GM04503 (cell line): ENCODE data around the gene ACSM3.
A peak's percentile ranks its signal among the peaks of the same experiment; 100 is the strongest.

Experiments
- DNase-seq: peaks from one replicate; pipeline ENCODE4 v3.0.0-alpha.2; 2012; ENCODE audit warnings: low read depth

The ACSM3 gene

DNA sequence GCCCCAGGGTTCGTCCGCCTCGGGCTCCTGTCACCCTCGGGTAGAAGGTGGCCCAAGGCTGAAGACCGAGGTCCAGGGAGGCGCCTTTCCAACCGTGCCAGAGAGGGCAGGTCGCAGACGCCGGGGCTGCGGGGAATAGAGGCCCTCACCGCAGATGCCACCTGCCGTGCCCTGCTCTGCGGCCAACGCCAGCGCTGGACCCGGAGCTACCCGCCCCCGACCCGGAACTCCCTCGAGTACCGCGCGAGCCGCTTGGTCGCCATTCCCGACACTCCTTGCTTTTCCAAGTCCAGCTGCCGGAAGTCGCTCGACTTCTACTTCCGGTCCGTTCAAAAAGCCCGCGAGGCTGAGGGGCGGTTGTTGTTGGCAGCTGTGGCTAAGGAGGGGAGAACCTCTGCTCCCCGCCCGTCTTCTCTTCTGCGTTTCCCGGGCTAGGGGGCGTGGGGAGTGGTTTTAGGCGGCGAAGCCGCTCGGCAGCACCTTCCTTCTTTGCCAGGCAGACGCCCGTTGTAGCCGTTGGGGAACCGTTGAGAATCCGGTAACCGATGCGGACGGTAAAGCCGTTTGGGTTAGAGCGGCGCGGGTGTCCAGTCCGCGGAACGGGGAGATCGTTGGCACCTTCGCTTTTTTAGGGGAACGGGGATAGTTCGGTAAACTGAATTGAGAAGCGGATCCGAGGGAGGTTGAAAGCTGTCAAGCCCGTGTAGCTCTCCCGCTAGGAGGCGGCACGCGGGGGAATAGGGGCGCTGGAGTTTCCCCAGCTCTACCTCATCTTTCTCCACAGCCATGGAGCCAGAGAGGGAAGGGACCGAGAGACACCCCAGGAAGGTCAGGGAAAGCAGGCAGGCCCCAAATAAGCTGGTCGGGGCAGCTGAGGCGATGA lies 42.6 kb downstream of the ACSM3 start, which contains the start of the genes ERI2 and REXO5:
TSS of gene ERI2 (minus strand) at position 305 of the 883 bp plus-strand sequence. CDS start at position 263, 42 bp downstream.
TSS of gene REXO5 (plus strand) at position 360 of the 883 bp plus-strand sequence. CDS start at position 787, 427 bp downstream.
- peak; percentile 80 for DNase-seq

DNA sequence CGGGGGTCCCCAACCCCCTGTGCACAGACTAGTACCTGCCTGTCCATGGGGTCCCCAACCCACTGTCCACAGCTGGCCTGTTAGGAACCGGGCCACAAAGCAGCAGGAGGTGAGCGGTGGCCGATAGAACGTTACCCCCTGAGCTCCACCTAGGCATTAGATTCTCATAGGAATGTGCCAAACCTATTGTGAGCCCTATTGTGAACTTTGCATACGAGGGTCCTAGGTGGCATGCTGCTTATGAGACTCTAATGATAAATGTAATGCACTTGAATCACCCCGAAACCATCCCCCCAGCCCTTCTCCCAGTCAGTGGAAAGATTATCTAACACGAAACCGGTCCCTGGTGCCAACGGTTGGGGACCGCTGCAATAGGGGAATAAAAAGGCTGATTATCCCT lies 44.0 kb downstream of the ACSM3 start:
- DNase-seq = no peak

DNA sequence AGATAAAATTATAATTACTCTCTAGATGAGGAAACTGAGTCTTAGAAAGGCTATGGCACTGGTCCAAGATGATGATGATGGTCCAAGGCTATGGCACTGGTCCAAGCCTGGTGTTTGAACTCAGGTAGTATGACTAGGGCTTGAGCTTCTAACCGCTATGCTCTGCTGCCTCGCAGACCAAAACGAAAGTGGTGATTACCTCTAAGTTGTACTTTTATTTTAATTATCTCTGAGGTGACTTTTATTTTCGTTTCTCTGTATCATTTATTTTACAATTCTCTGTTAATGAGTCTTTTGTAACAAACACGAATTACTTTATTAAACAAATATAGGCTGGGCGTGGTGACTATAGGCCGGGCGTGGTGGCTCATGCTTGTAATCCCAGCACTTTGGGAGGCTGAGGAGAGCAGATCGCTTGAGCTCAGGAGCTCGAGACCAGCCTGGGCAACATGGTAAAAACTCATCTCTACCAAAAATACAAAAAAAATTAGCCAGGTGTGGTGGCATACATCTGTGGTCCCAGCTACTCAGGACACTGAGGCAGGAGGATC lies 48.1 kb downstream of the ACSM3 start:
- DNase-seq = no peak

DNA sequence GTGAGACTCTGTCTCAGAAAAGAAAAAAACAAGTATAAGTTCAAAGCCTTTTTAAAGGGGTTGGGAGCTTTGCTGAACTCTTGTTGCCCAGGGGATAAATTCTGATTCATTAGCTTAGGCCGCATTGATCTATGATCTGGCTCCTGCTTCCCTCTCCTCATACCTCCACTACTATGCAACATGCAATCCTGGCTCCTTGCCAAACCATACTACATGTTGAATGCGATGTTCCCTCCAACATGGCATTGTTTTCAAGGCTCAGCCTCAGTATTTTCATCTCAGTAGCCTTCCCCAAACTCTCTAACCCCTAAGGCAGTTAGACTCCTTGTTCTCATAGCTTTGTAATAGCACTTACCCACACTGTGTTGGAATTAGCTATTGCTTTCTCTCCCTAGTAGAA lies 48.7 kb downstream of the ACSM3 start:
- DNase-seq = no peak

DNA sequence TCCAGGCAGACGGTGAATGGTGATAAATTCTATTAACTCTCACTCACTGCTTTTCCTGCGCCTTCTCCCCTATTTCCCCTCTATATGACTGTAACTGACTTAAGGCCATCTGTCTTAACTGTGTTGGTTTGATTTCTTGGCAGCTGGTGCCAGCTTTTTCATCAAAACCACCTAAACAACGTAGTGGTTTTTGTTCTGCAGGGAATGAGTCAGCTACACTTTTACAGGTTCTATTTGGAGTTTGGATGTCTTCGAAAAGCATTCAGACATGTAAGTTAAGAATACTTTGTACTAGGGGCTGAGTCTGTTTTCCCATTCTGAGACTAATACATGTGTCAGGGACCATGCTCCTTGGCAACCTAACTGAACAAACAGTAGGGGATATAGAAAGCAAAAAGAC lies 51.0 kb downstream of the ACSM3 start:
- no peak for DNase-seq

DNA sequence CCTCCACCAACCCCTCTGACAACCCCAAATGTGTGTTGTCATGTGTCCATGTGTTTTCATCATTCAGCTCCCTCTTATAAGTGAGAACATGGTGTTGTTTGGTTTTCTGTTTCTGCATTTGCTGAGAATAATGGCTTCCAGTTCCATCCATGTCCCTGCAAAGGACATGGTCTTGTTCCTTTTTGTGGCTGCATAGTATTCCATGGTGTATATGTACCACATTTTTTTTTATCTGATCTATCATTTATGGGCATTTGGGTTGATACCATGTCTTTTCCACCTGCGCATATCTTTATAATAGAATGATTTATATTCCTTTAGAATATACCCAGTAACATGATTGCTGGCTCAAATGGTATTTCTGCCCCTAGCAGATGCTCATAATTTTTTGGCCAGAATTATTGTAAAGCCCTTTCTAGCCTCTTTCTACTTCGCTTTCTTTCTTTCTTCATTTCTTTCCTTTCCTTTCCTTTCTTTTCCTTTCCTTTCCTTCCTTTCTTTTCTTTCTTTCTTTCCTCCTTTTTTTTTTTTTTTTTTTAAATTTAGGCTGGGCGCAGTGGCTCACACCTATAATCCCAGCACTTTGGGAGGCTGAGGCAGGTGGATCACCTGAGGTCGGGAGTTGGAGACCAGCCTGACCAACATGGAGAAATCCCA lies 55.2 kb downstream of the ACSM3 start:
- no peak for DNase-seq

DNA sequence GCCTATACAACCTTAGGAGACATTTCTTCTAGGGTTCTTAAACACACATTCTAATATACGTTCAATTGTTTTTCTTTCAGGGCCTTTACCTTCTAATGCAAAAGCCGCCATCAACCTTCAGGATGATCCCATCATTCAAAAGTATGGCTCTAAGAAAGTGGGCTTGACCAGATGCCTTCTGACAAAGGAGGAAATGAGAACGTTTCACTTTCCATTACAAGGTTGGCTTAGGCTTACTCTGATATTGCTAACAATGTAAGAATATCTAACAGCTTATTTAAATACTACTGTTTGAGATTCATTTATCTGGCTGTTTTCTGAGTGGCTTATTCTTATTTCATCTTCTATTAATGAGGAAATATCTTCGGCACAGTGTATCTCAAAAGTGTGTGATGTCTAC lies 57.9 kb downstream of the ACSM3 start:
- no peak for DNase-seq

DNA sequence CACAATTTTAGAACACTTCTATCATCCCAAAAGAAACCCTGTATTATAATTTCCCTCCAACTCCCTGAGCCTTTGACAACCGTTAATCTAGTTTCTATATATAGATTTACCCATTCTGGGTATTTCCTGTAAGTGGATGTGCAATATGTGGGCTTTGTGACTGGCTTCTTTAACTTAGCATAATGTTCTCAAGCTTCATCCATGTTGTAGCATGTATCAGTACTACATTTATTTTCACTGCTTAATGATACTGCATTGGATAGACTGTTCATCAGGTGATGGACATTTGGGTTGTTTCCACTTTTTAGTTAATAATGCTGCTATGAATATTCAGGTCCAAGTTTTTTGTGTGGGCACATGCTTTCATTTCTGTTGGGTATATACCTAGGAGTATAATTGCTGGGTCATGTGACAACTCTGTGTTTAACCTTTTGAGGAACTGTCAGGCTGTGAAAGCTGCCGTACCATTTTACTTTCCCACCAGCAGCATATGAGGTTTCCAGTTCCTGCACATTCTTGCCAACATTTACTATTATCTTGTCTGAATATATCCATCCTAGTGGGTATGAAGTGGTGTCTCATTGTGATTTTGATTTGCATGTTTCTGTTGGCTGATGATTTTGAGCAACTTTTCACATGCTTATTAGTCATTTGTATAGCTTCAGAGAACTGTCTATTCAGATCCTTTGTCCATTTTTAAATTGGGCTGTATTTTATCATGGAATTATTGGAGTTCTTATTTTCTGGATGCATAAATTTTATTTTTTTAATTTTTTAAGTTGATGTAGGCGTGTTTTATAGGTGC lies 58.9 kb downstream of the ACSM3 start:
- DNase-seq = no peak

DNA sequence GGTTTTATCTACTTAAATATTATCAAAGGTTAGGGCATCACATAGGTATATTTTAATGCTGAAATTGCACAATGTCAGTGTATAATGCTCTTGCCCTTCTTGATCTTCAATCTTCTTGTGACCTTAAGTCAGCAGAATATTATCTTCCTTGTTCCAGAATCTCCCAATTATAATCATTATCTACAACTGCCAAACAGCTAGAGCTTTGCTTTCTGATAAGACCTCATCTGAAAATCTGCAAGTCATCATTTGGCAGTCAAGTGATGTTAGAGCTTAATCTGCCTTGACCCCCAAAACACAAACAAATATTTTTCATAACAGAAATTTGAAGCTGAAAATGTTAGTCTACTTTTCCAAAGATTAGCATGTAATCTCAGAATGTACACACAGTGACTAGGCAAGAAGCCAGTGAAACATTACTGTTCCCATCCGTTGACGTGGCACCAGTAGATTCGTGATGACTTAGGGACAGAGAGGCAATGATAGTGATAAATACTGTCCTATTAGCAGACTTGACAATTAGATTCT lies 62.3 kb downstream of the ACSM3 start:
- DNase-seq = no peak

DNA sequence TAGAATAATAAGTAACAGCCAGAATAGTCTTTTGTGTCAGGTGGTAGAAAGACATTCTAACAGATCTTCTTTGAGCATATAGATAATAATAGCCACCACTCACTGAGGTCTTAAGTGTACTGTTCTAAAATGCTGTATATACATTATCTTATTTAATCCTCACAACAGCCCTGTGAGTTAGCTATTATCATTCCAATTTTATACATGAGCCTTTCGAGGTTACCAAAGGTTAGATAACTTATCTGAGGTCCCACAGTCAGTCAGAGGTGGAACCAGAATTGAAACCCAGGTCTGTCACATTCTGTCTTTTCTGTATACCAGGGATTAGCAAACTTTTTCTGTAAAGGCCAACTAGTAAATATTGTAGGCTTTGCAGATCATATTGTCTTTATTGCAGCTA lies 65.7 kb downstream of the ACSM3 start:
- DNase-seq = no peak

DNA sequence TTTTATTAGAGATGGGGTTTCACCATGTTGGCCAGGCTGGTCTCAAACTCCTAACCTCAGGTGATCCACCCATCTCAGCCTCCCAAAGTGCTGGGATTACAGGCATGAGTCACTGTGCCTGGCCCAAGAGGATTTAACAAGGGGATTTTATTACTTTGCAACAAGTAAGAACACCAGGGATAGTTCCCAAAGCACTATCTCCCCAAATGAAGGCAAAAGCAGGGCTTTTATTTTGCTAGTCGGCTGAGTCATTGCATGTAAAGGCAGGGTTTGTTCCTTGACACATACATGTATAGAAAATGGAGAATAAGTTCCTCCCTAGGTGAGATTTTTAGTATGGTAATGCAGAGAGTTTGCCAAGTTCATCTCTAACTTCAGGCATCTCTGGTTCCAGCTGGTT lies 66.6 kb downstream of the ACSM3 start:
- DNase-seq = no peak

DNA sequence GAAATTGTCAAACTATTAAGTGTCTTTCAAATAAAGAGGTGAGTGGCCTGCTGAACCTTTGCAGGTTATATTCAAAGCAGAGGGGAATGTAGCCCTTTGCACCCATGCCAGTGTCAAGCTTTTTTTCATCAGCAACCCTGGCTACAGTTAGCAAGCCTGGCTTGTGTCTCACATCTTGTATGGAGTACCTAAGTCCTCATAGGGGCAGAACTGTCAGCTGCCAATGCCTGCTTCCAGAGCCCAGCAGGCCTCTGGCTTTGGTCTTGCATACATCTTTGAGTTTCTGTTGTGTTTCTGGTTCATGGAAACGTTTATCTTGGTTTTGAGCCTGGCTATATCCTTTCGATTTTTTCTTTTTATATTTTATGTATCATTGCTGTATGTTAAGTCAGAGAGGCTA lies 69.3 kb downstream of the ACSM3 start:
- DNase-seq = no peak

DNA sequence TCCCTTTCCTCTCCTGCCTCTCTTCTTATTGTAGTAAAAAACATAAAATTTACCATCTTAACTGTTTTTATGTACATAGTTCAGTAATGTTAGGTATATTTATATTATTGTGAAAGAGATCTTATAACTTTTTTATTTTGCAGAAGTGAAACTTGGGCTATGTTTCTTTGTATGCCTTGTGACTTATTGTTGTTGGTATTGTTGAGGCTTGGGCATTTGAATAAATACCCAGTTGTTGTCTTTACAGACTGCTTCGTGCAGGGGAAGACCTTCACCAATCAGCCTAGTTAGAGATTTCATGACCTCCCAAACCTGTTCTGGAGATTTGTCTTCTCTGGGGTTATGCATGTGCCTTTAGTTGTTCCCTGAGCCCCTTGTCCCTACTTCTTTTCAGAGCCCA lies 74.4 kb downstream of the ACSM3 start:
- no peak for DNase-seq

DNA sequence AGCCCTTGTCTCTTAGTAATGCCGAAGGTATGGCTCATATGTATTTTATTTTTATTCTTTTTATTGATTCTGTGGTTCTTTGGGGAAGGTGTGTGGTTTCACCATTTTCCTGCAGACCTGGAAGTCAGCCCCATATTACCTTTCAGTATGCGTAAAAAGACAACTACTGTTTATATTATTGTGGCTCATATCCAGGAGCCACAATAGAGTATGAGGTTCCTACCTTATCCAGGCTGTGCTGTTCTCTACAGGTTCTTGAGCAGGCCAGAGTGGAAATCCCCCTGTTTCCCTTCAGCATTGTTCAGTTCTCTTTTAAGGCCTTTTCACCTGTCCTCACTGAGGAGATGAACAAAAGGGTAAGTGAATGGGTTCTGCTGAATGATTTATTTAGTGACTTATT lies 75.7 kb downstream of the ACSM3 start:
- DNase-seq = no peak

DNA sequence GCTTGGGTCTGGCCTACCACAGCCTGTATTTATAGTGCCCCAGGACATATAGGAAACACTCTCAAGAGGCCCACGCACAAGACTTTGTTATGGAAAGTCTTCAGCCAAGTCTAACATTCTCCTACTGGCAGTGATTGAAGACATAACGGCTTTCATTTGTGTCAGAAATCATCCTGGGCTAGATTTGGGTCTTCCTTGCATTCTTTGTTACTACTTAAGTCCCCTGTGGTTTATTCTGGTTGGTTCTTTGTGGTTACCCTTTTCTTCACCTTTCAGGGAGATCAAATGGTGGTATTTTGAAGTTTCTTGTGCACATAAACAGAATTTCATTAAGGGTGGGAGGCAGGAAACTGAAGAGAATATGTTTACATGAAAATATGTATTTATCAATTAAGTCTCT lies 80.2 kb downstream of the ACSM3 start:
- no peak for DNase-seq

DNA sequence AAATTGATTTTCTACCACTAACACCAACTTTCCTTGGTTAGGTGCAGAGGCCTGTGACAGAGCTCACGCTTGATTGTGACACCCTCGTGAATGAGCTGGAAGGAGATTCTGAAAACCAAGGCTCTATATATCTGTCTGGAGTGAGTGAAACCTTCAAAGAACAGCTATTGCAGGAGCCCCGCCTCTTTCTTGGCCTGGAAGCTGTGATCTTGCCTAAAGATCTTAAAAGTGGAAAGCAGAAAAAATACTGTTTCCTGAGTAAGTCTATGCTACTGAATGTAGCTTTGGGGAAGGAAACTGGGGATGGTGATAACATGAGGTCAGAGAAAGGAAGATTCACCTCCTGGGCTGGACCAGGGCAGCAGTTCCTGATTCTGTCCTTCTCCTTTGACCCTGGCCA lies 80.8 kb downstream of the ACSM3 start:
- DNase-seq = no peak

DNA sequence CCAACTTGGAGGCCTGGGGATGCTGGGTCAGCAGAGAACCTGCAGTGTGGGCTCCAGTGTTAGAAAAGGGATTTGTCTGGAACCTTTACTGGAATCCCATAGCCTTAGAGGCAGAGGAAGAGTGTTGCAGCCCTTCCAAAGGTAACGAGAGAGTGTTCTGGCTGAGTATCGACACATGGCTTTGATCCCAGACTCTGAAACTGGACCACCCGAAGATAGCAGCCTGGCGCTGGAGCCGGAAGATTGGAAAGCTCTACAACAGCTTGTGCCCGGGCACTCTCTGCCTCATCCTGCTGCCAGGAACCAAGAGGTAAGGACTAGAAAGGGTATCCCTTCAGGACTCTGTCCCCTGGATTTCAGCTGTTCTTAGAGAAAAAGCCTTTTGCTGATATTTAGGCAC lies 82.2 kb downstream of the ACSM3 start:
- DNase-seq = no peak

DNA sequence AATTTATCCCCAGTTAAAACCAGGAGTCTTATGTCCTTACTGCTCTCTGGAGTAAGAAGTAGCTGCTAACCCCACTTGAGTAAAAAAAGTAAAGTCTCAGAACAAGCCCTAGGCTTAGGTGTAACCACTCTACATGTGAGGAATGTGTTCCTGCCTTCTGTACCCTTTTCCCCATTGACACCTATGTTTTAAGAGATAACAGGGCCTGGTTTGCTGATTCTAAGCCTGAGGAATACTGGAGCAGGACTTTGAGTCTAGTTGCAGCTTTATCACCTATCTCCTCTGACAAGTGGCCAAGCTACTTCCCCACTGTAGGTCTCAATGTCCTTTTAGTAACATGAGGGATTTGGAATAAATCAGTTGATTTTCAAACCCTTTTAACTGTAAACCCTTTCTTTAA lies 82.7 kb downstream of the ACSM3 start:
- no peak for DNase-seq
